HTERT RPE-1 (cell line): Measurements from ENCODE around the gene POLR2B.
"Not testable (repeated sequence)": the region's sequence is repeated elsewhere in the genome, so short reads cannot be mapped to it uniquely, and the experiment has no call there.

Experiments
- in situ Hi-C: fragments of 300-500 bp; cut with MboI; formaldehyde crosslinking; loops from 4 replicates; pipeline ENCODE4 v1.14.3; 2020; ENCODE audit warnings: low sequenced_read_pairs

POLR2B gene

DNA sequence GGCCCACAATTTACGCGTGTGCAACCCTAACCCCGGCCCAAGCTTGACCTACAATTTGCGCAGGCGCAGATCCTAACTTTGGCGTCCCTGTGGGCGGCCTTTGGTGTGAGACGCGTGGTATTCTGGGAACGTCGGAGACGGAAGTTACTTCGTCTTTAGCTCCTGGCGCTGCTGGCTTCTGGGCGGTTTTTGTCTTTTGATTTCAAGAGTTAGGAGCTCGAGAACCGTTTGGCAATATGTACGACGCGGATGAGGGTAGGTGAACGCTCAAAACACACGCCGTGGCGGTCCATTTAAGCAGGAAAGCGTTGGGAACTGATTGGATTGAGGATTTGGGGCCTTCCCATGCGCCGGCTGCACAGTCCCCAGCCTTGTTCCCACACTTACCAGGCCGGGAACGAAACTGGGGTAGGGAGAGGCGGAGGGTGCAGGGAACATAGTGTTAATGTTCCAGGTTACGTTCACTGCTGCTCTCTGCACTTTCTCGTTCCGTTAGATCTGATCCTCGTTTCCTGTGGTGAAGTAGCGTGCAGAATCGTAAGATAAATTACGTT is at the start of gene POLR2B:
Gene POLR2B (plus strand): TSS at position 147 of the 554 bp plus-strand sequence. CDS start 90 bp downstream, at position 237.
- in situ Hi-C loops: no loop called here

DNA sequence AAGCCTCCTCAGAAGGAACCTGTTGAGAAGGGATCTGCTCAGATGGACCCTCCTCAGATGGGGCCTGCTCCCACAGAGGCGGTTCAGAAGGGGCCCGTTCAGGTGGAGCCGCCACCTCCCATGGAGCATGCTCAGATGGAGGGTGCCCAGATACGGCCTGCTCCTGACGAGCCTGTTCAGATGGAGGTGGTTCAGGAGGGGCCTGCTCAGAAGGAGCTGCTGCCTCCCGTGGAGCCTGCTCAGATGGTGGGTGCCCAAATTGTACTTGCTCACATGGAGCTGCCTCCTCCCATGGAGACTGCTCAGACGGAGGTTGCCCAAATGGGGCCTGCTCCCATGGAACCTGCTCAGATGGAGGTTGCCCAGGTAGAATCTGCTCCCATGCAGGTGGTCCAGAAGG is 48.1 kb upstream of the POLR2B start:
- in situ Hi-C loops: no loop called here

DNA sequence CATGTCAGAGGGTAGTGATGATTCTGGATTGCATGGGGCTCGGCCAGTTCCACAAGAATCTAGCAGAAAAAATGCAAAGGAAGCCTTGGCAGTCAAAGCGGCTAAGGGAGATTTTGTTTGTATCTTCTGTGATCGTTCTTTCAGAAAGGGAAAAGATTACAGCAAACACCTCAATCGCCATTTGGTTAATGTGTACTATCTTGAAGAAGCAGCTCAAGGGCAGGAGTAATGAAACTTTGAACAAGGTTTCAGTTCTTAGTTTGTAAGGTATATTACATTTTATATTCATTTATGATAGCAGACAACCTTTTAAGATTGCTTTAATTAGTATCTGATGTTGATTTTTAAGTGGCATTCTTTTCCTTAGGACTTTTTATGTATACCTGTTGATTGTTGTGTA is 46.8 kb upstream of the POLR2B start:
- in situ Hi-C loops: no loop called here

DNA sequence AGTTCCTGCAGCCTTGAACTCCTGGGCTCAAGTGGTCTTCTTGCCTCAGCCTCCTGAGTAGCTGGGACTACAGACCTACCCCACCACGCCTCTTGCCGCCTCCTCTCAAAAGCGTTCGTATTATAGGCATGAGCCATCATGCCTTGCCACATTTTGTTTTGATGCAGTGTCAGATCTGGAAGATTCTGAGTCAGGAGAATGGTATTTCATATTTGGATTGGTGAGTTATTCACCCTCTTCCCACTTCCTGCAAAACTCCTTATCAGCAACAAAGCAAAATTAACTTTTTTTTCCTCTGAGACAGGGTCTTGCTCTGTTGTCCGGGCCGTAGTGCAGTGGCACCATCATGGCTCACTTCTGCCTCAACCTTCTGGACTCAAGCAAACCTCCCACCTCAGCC is 41.4 kb upstream of the POLR2B start:
- in situ Hi-C loops: no loop called here

DNA sequence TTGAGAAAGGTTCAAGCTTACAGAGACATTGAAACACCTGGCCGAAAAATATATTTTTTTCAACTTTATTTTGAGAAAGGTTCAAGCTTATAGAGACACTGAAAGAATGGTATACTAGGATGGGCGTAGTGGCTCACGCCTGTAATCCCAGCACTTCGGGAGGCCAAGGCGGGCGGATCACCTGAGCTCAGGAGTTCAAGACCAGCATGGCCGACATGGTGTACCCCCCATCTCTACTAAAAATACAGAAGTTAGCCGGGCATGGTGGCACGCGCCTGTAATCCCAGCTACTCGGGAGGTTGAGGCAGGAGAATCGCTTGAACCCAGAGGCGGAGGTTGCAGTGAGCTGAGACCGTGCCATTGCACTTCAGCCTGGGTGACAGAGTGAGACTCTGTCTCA is 38.9 kb upstream of the POLR2B start:
- in situ Hi-C loops: not testable (repeated sequence)

DNA sequence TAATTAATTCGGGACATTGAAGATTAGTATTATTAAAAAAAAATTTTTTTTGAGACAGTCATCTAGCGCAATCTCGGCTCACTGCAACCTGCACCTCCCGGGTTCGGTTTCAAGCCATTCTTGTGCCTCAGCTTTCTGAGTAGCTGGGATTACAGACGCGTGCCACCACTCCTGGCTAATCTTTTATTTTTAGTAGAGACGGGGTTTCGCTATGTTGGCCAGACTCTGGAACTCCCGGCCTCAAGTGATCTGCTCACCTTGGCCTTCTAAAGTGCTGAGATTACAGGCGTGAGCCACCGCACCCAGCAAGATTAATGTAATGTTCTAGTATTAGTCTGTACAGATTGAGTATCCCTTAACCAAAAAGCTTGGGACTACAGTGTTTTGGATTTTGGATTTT is 38.3 kb upstream of the POLR2B start:
- in situ Hi-C loops: no loop called here

DNA sequence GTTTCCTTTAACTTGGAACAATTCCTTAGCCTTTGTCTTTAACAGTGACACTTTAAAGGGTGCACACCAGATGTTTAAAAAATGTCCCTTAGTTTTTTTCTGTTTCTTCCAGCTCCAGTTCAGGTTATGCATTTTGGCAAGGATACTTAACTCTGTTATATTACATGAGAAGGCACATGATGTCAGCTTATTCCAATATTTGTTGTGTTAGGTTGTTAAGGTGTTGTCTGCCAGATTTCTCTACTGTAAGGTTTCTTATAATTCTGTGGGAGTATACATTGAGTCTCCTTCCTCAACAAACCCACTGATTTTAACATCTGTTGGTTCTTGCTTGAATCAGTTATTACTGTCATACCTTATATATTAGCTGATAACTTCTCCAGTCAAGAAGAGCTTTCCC is 37.7 kb upstream of the POLR2B start:
- in situ Hi-C loops: no loop called here

DNA sequence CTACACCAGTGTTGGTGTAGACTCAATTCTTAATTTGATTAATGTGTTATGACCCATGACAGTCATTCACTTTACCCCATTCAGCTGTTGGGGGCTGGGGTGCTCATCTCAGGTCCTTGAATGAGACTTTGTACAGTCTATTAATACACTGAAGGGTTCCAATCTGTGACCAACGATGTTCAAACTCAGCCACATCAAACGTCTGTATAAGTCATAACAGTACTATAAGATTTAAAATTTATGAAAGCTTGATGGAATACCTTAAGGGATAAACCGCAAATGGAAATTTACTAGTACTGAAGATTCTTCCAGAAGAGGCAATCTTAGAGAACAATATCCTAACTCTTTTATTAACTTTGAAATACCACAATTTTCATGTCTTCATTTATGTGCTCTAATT is 37.3 kb upstream of the POLR2B start:
- in situ Hi-C loops: no loop called here

DNA sequence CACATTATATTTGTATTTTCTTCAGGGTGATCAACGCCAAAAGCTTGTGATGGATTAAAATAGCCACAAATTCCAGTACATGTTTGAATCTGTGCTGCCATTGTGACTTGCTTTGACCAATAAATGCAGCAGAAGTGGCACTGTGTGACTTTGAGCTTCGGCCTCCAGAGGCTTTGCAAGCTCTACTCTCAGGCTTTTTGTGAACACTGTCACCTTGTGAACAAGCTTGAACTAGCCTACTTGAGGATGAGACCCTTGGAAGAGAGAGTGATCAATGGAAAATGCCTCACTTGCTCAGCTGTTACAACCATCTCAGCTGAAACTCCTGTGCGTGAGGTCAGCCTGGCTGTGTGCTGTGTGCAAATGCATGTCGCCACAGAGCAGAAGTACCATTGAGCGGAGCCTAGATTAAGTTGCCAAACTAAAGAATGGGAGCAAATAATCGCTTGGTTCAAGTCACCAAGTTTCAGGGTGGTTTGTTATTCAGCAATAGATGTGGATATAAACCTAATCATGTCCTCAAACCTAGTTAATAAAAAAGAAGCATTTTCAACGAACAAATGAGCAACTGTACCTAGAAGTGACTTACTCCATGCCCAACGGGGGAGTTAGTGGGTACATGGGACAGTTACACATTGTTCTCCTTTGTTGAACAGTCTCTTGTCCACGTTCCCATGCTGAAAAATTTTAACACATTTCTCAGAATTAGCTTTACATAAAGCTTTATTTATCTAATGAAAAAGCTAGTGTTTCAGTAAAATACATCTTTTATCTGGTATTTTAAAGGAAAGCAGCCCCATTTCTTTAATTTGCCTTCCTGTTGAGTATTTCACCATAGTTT is 24.8 kb upstream of the POLR2B start:
- in situ Hi-C loops: no loop called here

DNA sequence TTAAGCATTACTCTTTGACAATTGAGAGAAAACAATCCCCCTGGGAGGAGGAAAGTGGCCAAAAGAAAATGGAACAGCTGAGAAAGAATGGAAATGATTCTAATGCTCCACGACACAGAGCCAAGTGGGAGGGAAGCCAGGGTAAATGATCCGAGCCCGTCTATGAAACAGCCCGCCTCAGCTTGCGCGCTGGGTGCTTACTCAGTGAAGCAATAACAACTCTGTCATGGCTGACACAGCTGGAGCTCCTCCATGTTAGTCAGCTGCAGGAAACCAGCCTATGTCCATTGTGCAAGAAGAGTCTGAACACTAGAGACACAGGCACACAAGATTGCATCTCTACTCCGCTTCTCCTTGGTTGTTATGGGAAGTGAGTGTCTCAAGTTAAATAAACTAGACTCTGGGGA is 20.6 kb upstream of the POLR2B start:
- in situ Hi-C loops: no loop called here

DNA sequence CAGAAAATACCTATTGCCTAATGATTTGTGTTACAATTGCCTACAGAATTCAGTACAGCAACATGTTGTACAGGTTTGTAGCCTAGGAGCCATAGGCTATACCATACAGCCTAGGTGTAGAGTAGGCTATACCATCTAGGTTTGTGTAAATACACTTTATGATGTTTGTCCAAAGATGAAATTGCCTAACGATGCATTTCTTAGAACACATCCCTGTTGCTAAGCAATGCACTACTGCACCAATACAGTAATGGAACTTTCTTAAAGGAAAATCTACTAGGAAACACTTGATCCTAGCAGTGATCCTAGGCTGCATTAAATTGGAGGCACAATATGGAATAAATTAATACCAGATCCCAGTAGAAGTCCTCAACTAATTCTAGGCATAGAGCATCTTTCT is 19.6 kb upstream of the POLR2B start:
- in situ Hi-C loops: no loop called here

DNA sequence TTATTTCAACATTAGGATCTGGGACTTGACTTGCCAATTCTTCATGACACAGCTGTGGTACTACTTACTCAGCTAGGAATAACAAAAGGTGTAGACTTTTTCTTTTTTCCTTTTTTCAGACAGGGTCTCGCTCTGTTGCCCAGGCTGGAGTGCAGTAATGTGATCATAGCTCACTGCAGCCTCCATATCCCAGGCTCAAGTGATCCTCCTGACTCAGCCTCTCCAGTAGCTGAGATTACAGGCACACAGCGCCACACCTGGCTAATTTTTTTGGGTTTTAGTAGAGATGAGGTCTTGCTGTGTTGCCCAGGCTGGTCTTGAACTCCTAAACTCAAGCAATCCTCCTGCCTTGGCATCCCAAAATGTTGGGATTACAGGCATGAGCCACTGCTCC is 17.6 kb upstream of the POLR2B start:
- in situ Hi-C loops: no loop called here

DNA sequence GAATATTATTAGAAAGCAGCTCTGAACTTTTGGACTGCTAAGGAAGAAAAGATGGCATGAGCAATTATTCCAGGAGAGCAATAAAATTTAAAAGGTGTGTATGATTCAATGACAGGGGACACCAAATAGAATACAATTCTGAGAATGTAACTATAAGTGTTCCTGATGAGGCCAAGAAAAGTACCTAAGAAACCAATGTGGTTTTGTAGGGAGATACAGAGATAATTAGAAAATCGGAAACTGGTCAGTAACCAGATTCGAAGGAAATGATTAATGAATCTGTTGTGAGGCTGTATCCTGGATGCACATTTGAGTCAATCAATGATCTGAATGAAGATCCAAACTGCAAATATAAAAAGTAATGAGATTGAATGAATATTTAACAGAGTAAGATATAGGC is 7.3 kb upstream of the POLR2B start:
- in situ Hi-C loops: no loop called here

DNA sequence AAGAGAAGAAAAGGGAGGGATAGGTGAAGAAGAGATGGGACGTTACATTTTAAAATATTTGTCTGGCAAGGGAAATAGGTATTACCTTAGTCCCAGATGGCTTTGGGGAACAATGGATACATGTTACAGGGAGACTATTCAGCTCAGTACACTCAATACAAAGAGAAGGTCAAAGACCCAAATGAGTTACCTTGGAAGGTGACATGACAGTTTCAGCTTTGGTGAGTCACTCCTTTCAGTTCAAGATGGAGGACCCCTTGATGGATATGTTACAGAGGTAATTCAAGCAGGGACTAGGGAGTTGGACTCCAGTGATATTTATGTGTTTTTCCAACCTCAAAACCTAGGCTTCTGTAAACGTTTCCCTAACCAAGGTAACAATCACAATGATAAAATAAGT is 6.3 kb upstream of the POLR2B start:
- in situ Hi-C loops: no loop called here

DNA sequence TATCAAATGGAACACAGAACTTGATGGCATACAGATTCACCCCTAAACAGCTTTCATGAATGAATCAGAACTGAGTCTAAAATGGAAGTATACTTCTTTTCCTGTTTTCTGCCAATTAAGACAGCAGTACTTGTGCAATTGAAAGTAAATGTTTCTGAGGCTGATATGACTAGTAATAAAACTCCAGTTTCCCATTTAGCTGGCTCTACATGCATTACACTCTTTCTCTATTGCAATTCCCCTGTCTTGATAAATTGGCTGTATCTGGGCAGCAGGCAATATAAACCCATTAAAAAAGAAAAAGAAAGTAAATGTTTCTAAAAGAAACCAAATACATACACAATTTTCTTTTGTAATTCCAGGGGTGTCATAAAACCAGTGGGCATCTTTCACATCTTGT is 5.9 kb upstream of the POLR2B start:
- in situ Hi-C loops: no loop called here

DNA sequence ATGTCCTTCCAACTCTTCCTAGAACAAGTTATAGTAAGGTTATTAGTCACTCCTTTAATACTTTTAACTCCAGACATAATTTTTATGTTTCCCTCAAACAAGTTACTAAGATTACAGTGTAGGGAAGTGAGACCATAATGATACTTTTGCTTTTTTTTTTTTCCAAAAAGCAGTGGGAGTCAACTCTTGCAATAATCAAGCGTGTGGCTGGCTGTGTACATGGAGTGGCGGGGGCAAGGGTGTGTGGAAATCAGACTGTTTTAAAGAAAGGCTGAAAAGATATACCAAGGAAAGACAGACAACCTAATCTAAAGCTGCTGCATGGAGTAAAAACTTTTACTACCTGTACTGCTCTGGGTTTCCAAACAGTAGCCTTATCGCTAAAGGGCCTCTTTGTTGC is 5.4 kb upstream of the POLR2B start:
- in situ Hi-C loops: no loop called here

DNA sequence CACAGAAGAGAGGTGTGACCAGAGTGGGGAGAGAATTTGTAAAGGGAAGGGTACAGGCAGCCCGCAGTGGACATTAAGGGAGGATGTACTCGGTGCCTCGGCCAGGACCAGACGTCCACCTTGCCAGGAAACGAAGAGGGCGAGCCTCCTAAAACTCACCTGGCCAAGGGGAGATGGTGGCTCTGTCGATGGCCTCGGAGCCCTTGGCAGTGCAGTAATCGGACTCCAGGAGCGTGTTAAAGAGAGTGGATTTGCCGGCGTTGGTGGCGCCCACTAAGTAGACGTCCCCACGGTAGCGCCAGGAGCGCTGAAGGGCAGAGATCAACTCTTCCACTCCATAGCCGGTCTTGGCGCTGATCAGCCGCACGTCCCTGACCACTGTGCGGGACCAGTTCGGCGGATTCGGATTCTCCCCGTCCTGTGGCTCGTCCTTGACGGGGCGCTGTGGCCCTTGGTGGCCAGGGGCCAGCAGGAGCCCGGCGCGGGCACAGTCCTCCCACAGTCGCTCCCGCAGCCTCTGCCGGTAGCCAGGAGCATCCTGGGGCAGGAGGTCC is 2.3 kb upstream of the POLR2B start:
- in situ Hi-C loops: no loop called here

DNA sequence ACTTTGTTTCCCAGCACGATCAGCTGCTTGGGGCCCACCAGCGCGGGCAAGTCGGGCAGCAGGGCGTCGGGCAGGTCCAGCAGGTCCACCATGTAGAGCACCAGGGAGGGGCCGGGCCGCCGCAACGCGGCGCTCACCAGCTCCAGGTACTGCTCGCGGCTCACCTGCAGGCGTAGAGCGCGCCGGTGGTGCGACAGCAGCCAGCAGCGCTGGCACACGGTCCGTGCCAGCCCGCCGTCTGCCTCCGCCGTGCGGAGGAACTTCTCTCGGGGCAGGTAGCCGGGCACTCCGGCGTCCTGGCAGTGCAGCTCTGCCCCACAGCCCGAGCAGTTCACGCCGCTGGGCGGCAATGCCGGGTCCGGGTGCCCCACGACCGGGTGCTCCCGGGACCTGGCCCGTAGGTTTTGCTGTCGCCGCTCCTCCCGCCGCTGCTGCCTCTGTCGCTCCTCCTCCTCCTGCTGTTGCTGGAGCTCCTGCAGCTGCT is 1.8 kb upstream of the POLR2B start:
- in situ Hi-C loops: no loop called here

DNA sequence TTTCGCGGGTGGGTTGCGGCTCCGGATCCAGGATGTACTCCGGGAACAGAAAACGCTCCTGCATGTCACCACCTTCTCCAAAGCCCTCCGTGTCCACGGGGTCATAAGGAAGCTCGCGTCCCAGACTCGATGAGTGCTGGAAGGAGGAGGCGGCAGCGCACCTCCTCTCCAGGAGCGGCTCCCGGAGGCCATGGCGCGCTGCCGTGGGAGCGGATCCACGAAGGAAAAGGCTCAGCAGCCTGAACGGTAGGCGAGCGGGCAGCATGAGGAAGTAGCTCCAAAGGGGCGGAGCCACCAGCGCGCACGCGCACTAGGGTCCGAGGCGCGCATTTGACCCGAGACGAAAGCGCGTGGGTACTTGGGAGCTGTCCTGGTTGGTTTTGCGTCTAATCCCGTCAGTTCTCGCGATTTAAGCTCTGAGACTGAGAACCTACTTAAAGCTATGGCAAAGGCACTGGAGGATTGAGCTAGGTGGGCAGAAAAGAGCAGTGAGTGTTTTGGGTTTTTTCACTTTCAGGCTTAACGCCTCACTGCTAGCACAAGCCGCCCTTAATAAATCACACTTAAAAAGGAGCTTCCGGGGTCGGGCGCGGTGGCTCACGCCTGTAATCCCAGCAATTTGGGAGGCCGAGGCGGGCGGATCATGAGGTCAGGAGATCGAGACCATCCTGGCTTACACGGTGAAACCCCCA is 1.2 kb upstream of the POLR2B start, which contains the start of gene NOA1:
Gene NOA1 (minus strand): TSS at position 286 of the 692 bp plus-strand sequence. CDS start 21 bp downstream, at position 265.
- in situ Hi-C loops: no loop called here

DNA sequence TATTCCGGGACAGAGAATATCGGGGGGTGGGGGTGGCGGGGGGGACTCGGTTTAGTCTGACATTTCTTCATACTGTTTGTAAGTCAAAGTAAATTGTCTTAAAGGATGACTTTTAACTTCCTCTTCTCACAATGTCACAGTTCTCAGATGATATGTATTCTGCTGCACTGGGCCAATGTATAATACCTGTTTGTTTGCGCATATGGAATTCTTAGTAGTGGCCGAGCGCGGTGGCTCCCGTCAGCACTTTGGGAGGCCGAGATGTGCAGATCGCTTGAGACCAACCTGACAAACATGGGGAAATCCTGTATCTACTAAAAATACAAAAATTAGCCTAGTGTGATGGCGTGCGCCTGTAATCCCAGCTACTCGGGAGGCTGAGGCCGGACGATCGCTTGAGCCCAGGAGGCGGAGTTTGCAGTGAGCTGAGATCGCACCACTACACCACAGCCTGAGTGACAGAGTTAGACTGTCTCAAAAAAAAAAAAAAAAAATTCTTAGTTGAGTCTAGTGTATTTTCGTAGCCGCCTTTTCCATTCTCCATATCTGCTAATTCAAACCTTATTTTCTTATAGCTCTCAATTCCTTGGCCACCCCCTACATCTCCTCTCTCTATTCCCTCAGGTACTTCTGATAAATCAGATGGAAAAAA is 851 bp downstream of the POLR2B start:
- in situ Hi-C loops: no loop called here

DNA sequence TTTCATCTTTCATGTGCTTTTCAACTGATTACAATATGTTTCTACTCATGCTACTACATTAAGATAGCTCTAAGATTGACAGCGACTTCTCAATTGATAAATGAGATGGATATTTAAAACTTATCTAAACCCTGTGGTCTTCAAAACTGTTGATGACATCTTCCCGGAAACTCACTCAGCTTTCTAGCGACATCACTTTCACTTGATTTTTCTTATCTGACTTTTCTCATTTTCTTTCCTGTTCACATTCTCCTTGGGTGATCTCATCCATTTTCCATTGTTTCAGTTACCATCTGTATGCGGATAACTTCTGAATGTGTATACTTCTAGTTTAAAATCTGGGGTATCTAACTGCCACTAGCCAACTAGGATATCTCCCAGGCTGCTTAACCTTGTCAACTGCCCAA is 3.1 kb downstream of the POLR2B start:
- in situ Hi-C loops: no loop called here
